ENCODE data around the gene ERRFI1. TPM values are rescaled to one million over a fixed set of nuclear protein-coding genes. Genes with fewer than 3 reads are reported as not detected.
A peak's percentile ranks its signal among the peaks of the same experiment; 100 is the strongest.

The ERRFI1 gene
- total and polyA plus RNA-seq, 10 of the 15 experiments (the other 5 are each of a cell fraction or from before 2014, with no cell fraction given) = 0.90 to 6.5 (median 3.1) TPM

GRCh38 chr1:8043621-8044020 lies 17.5 kb upstream of the ERRFI1 start:
- TF ChIP-seq ZBTB40 (IDR thresholded peaks at IDR 0.05; ENCODE audit: borderline replicate concordance) = peak; percentile 26; the same call in 1 of the 2 replicates
- no peak for TF ChIP-seq GABPA (IDR thresholded peaks at IDR 0.05; ENCODE audit: low read depth)
- POLR2A ChIA-PET = no interaction called here
- SMC1A ChIA-PET (ENCODE audit: uncharacterized antibody, unreplicated experiment) = no interaction called here
- Histone ChIP-seq H3K79me2 (ENCODE audit: control insufficient read depth, insufficient read depth, low read length) (no peaks in the 10 kb centered on the region), H3K36me3 (ENCODE audit: control insufficient read depth in 2 of 2, insufficient read depth in 2 of 2, low read length in 1 of 2) (no peaks in the 10 kb centered on the region), H3K4me2 (ENCODE audit: control insufficient read depth, insufficient read depth) (no peak overlapping the region), H3K27ac (ENCODE audit: control insufficient read depth, insufficient read depth) (no peak overlapping the region), H3K9ac (ENCODE audit: control insufficient read depth, insufficient read depth, low read length) (no peak overlapping the region), H3K4me3 (no peak overlapping the region), H3K9me3 (replicated peaks; ENCODE audit: control insufficient read depth, insufficient read depth, low read length) (no peaks in the 10 kb centered on the region; the same call in 2 of the 3 replicates), H2AFZ (ENCODE audit: control insufficient read depth, low read depth, low read length) (no peak overlapping the region), H3K27me3 (replicated peaks in 1 of 2; ENCODE audit: control insufficient read depth in 2 of 2, insufficient read depth in 2 of 2, low read length in 1 of 2) (no peaks in the 10 kb centered on the region), H4K20me1 (ENCODE audit: control insufficient read depth, insufficient read depth) (no peaks in the 10 kb centered on the region), H3K4me1 (ENCODE audit: control insufficient read depth, insufficient read depth, low read length) (no peaks in the 10 kb centered on the region)
- FAIRE-seq (no peak), DNase-seq (ENCODE audit: low read depth, low spot score) (no peak), ATAC-seq (no peak)
- CTCF ChIA-PET = interaction anchor here (1.1 kb wide), 1 partner anchor 11 kb away, joined by 3 read pairs; no protein-coding TSS in a partner anchor
- intact Hi-C loops (cut with micrococcal nuclease; ENCODE audit: unreplicated experiment) = no loop called here
- RAD21 ChIA-PET (ENCODE audit: unreplicated experiment) = no interaction called here
- whole genome bisulfite sequencing (ENCODE audit: insufficient coverage, insufficient replicate concordance, low lambda C conversion rate, missing lambda C conversion rate) = 20% methylated on average over 2 of the region's 2 CpGs
- in situ Hi-C loops (cut with MboI) = no loop called here
- no TSS peak for BruUV-seq (replicated peaks)

- in situ Hi-C loops (cut with MboI) (no loop called here), intact Hi-C loops (cut with micrococcal nuclease; ENCODE audit: unreplicated experiment) (no loop called here)
- POLR2A ChIA-PET = no interaction called here
- FAIRE-seq (no peak), ATAC-seq (no peak), DNase-seq (ENCODE audit: low read depth, low spot score) (no peak)
- Histone ChIP-seq H2AFZ (ENCODE audit: control insufficient read depth, low read depth, low read length) (no peak overlapping the region), H3K4me1 (ENCODE audit: control insufficient read depth, insufficient read depth, low read length) (no peaks in the 10 kb centered on the region), H3K27ac (ENCODE audit: control insufficient read depth, insufficient read depth) (no peak overlapping the region), H3K36me3 (ENCODE audit: control insufficient read depth in 2 of 2, insufficient read depth in 2 of 2, low read length in 1 of 2) (no peaks in the 10 kb centered on the region), H3K27me3 (replicated peaks in 1 of 2; ENCODE audit: control insufficient read depth in 2 of 2, insufficient read depth in 2 of 2, low read length in 1 of 2) (no peaks in the 10 kb centered on the region), H3K9me3 (replicated peaks; ENCODE audit: control insufficient read depth, insufficient read depth, low read length) (no peaks in the 10 kb centered on the region; the same call in 2 of the 3 replicates), H4K20me1 (ENCODE audit: control insufficient read depth, insufficient read depth) (no peaks in the 10 kb centered on the region), H3K4me3 (no peak overlapping the region), H3K79me2 (ENCODE audit: control insufficient read depth, insufficient read depth, low read length) (no peaks in the 10 kb centered on the region), H3K9ac (ENCODE audit: control insufficient read depth, insufficient read depth, low read length) (no peak overlapping the region), H3K4me2 (ENCODE audit: control insufficient read depth, insufficient read depth) (no peak overlapping the region)
- CTCF ChIA-PET = interaction anchor here (1.1 to 1.2 kb wide), 2 partner anchors 27 to 272 kb away, joined by 4 to 5 read pairs; no protein-coding TSS in a partner anchor
- RAD21 ChIA-PET (ENCODE audit: unreplicated experiment) = no interaction called here
- BruUV-seq (replicated peaks) = no TSS peak
- SMC1A ChIA-PET (ENCODE audit: uncharacterized antibody, unreplicated experiment) = interaction anchor here (0.7 to 1.3 kb wide), 3 partner anchors 18 to 675 kb away, joined by 3 read pairs; no protein-coding TSS in a partner anchor
- WGBS (ENCODE audit: insufficient coverage, insufficient replicate concordance, low lambda C conversion rate, missing lambda C conversion rate) = 45% methylated on average over 3 of the region's 3 CpGs
- no peak for TF ChIP-seq SMARCA5 (IDR thresholded peaks at IDR 0.05)
- no peak for TF ChIP-seq MTA2 (IDR thresholded peaks at IDR 0.05; ENCODE audit: low read depth)
- no peak for TF ChIP-seq ATF7 (IDR thresholded peaks at IDR 0.05; ENCODE audit: low read depth)
- TF ChIP-seq CBX5 (IDR thresholded peaks at IDR 0.05; ENCODE audit: low read depth) = no peak
- no peak for TF ChIP-seq EP300 (IDR thresholded peaks at IDR 0.05; ENCODE audit: borderline replicate concordance in 1 of 2, control insufficient read depth in 1 of 2, low read depth in 2 of 2, low read length in 2 of 2)
- no peak for TF ChIP-seq PRDM15 (CRISPR knock-in tag; IDR thresholded peaks at IDR 0.05)
Observed at GRCh38 chr1:8042134-8042533, 16.0 kb upstream of the ERRFI1 start.

Data from GM12878 (cell line).